OCI-LY1 (cell line): Measurements from ENCODE around the gene C10orf88.

ENCODE experiments used
- EZH2 ChIP-seq: fragments of 200-600 bp; sonication (generic), shearing (Covaris generic); IDR thresholded peaks from 2 replicates; pipeline ENCODE4 v1.8.0; 2017; ENCODE audit warnings: borderline replicate concordance, mixed run types, mild to moderate bottlenecking, antibody characterized with exemption, low read length, moderate library complexity, mixed read lengths
- TF ChIP-seq, protein P1 (sequence below): fragments of 200-600 bp; sonication (generic), shearing (Covaris generic); IDR thresholded peaks from 2 replicates; pipeline ENCODE4 v1.5.1; 2017; ENCODE audit warnings: mild to moderate bottlenecking, antibody characterized with exemption, low read length, moderate library complexity, mixed read lengths

DNA sequence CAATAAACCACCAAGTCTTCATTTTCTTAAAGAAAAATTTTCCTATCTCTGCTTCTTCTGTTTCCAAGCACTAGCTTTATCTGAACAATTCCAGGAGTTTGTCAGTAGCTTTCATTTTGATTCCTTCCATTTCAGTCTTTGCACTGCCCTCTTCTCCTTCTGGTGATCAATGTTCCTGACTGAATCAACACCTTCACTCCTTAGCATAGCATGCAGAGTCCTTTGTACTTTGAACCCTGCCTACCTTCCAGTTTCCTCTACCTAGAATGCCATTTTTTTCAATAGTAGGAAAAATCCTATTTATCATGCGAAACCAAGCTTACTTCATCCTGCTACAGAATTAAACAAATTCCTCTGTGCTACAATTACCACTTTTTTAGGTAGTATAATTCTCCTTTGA is 1.9 kb upstream of the C10orf88 start:
- TF ChIP-seq, protein P1, sequence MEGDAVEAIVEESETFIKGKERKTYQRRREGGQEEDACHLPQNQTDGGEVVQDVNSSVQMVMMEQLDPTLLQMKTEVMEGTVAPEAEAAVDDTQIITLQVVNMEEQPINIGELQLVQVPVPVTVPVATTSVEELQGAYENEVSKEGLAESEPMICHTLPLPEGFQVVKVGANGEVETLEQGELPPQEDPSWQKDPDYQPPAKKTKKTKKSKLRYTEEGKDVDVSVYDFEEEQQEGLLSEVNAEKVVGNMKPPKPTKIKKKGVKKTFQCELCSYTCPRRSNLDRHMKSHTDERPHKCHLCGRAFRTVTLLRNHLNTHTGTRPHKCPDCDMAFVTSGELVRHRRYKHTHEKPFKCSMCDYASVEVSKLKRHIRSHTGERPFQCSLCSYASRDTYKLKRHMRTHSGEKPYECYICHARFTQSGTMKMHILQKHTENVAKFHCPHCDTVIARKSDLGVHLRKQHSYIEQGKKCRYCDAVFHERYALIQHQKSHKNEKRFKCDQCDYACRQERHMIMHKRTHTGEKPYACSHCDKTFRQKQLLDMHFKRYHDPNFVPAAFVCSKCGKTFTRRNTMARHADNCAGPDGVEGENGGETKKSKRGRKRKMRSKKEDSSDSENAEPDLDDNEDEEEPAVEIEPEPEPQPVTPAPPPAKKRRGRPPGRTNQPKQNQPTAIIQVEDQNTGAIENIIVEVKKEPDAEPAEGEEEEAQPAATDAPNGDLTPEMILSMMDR, result no peak
- no peak for TF ChIP-seq EZH2
